ENCODE data around the gene GPR84.
A peak's percentile ranks its signal among the peaks of the same experiment; 100 is the strongest.

Gene GPR84

DNA sequence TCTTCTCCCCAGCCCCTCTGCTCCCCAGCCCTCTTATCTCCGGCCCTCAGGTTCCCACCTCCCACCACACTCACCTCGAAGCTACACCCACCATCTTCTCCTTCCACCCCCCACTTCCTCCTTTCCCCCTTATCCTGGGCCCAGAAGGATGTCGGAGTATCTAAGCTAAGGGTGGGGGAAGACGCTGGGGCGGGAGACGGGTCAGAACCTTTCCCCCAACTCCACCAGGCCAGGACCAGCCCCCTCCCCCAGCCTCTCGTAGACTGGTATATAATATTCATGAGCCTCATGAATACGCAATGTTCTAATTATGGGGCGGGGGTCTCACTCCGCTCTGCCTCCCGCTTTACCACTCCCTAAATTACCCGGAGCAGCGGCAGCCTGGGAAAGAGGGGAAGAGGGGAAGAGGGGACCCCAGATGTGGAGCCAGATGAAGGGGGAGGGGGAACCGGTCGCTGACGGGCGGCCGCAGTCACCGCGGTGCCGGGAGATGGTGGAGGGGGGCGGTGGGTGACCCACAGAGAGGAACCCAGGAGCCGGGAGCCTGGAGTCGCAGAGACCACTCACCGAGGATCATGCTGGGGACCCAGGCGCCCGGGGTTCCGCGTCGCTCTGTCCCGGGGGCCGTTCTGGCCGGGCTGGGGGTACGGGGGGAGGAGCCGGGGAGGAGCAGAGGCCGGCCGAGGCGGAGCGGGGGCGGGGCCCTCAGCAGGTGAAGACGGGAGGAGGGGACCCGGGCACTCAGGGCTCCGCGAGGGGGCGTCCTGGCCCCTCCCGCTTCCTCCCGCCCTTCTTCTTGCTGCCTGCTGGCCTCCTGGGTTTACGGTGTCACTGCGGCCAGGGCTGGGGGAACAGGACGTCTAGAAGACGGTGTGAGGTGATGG, 26.6 kb upstream of the GPR84 start:
- DNase-seq: peak; percentile 15

- peak; percentile 13 for DNase-seq
Measured at GRCh38 chr12:54390176-54390667, 25.9 kb upstream of the GPR84 start.

GRCh38 chr12:54389607-54390175, 25.4 kb upstream of the GPR84 start:
- DNase-seq: peak; percentile 37

DNA sequence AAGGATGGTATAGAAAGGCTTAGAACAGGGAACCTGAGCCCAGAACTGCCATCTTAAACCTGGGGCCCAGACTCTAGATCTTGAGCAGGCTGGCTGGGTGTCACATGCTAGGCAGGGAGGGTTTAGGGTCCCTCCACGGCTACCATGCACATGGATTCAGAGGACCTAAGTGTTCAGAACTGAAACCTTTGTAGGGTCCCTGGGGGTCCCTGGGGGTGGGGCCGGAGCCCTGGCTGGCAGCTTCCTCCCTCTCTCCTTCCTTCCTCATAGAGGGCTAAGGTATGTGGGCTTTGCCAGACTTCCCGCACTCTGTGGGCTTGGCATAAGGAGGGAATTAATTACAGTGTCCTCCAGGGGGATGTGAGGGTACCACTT, 24.8 kb upstream of the GPR84 start:
- no peak for DNase-seq

GRCh38 chr12:54388237-54389133, 24.2 kb upstream of the GPR84 start:
- no peak for DNase-seq

DNA sequence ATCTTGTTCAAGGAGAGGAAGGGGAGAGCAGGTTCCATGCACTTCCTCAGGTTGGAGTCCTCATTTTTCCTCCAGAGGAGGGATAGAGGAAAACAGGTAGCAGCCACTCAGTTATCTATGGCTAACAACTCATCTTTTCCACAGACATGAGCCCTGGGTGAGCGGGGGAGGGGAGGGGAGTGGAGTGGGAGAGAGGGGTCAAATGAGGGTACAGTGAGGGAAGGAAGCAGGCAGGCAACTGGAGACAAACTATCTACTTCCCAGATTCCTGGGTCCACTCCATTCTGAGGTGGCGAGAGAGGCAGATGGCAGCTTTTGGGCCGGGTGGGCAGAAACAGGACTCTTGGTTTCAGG, 22.8 kb upstream of the GPR84 start:
- no peak for DNase-seq

GRCh38 chr12:54386403-54387113, 22.3 kb upstream of the GPR84 start:
- no peak for DNase-seq

- no peak for DNase-seq
Measured at GRCh38 chr12:54385251-54385914, 21.1 kb upstream of the GPR84 start.

GRCh38 chr12:54384591-54385041, 20.3 kb upstream of the GPR84 start, which contains the start of gene ZNF385A:
Gene ZNF385A (minus strand): TSS chr12:54384733. CDS start chr12:54384514, 219 bp downstream.
- DNase-seq: no peak

DNA sequence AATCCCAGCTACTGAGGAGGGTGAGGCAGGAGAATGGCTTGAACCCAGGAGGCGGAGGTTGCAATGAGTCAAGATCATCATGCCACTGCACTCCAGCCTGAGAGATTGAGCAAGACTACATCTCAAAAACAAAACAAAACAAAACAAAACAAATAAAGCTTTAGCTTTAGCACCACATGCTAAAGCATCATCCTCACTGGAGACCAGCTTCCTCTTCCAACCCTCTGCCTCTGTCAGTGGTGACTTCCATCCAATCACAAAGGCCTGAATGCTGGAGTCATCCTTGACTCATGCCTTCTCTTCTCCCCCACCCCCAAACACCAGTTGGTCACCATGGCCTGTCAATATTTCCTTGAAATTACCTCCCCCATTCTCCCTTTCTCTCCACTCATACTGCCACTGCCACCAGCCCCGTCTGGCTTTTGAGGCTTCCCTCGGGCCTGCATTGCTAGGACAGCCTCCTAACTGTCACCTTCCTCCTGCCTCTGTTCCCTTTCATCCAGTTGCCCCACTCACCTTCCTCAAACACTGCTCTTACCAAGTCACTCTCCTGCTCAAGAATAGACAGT, 18.8 kb upstream of the GPR84 start:
- no peak for DNase-seq

- DNase-seq: no peak
Measured at GRCh38 chr12:54381136-54381535, 16.9 kb upstream of the GPR84 start.

- no peak for DNase-seq
Measured at GRCh38 chr12:54379398-54380201, 15.3 kb upstream of the GPR84 start.

DNA sequence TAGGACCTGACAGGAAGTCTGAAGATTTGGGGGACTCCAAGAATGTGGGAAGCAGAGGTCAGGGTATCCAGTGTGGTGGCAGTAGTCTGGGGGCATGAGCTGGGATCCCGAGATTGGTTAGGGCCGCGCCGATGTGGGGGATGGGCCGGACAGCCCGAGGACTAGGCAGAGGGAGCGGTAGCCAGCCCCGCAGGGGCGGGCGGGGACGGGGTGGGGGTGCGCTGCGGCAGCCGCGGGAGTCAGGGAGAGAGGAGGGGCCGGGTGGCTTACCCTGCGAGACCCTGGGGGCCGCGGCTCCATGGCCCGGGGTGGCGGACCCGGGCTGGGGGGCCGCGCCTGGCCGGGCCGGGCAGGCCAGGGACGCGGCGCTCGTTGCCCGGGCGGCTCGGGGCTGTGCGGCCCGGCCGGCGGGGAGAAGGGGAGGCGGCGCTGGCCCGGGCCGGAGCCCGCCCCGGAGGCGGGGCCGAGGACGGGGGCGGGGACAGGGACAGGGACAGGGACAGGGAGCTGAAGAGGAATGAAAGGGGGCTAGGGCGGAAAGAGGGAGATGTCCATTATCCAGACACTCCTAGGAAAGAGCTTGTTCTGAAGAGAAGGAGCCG, 14.6 kb upstream of the GPR84 start:
- DNase-seq: no peak

- no peak for DNase-seq
Measured at GRCh38 chr12:54377797-54378515, 13.7 kb upstream of the GPR84 start.

DNA sequence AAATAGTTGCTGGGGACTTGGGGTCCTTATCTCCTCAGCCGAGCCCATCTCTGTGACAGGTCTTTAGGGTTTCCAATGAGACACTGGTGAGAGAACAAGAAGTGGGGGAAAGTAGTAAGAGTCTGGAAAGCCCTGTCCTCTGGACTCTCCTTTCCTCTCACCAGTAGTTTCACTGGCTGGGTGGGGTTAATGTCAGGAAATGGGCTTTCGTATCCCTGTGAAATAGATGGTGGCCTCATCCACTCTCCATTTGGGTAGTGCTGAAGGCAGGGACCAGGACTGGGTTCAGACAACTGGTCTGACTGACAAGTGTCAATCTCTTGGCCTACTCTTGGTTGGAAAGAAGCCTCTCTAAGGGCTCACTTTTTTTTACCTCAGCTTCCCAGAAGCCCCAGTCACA, 12.7 kb upstream of the GPR84 start:
- no peak for DNase-seq

DNA sequence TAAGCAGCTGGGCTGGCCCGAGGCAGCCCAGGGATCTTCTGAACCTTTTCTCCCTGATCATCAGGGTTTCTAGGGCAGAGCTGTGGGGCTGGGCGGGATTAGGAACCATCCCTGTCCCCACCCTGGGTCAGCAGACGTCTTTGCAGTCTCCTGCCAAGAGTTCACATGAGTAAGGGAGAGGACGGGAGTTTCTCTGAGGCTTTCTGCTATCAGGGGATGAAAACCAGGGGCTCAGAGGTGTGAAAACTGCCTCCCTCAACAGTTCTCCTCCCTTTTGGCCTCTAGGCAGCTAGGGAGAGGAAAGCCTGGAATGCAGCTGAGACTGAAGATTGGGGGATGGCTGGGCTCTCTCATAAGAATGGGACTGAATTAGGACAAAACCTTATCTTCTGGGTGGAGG, 12.3 kb upstream of the GPR84 start:
- no peak for DNase-seq

DNA sequence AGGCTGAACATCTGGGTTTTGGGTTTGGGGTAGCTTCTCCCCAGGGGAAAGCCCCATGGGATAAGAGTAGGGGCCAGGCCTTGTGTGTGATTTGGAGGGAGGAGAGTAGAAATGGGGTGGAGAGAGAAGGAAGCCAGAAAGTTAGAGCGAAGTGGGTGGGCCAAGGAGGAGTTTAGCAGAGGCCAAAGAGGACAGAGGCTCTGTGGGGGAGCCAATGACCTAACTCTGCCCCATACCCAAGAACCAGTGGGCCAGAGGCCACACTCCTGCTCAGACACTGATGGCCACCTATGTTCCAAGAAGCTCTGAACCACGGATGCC, 10.9 kb upstream of the GPR84 start:
- DNase-seq: no peak

- DNase-seq: no peak
Measured at GRCh38 chr12:54374562-54375258, 10.4 kb upstream of the GPR84 start.
